GM12878 (cell line): Measurements from ENCODE around the gene CPNE6.

Experiments used
- CEBPB ChIP-seq, 2 experiments: fragments of 150-350 bp in 1 of 2; IDR thresholded peaks; 2 replicates each; pipeline ENCODE4 v1.6.1; 2012 to 2014; ENCODE audit warnings: low read depth in 2 of 2, low read length in 2 of 2, borderline replicate concordance in 1 of 2, inconsistent platforms in 1 of 2
- CHD2 ChIP-seq: IDR thresholded peaks from 2 replicates; pipeline ENCODE4 v1.6.1; 2011; ENCODE audit warnings: low read depth, low read length, improper control_type of control experiment, borderline replicate concordance
- CTCF ChIP-seq, 3 experiments: IDR thresholded peaks in 2 of 3; conservative IDR thresholded peaks in 1 of 3; 2 replicates each; pipeline ENCODE4 v1.5.1; 2011; ENCODE audit warnings: low read depth in 3 of 3, low read length in 3 of 3, mild to moderate bottlenecking in 3 of 3, control low read depth in 2 of 3, moderate library complexity in 2 of 3, inconsistent platforms in 1 of 3, mixed read lengths in 1 of 3; ENCODE audit not compliant: control insufficient read depth in 2 of 3, insufficient read depth in 1 of 3; ENCODE audit errors: extremely low read depth in 1 of 3
- E2F8 ChIP-seq: fragments of 450-650 bp; IDR thresholded peaks from 2 replicates; pipeline ENCODE4 v1.6.1; 2018; ENCODE audit warnings: mild to moderate bottlenecking, low read depth, moderate library complexity; ENCODE audit not compliant: partially characterized antibody
- EZH2 ChIP-seq: IDR thresholded peaks from 2 replicates; pipeline ENCODE4 v1.6.1; 2012; ENCODE audit warnings: low read depth, mild to moderate bottlenecking, control low read depth, inconsistent platforms, low read length, borderline replicate concordance; ENCODE audit not compliant: control insufficient read depth
- RAD51 ChIP-seq: fragments of 450-650 bp; IDR thresholded peaks from 2 replicates; pipeline ENCODE4 v1.6.1; 2016; ENCODE audit warnings: moderate library complexity, mild to moderate bottlenecking, inconsistent platforms
- SMAD1 ChIP-seq: fragments of 450-650 bp; IDR thresholded peaks from 2 replicates; pipeline ENCODE4 v1.6.1; 2018; ENCODE audit warnings: mild to moderate bottlenecking, low read depth; ENCODE audit not compliant: partially characterized antibody
- SRF ChIP-seq, 2 experiments: IDR thresholded peaks; 2 replicates each; pipeline ENCODE4 v1.6.1; 2011; ENCODE audit warnings: low read depth in 2 of 2, low read length in 2 of 2, mild to moderate bottlenecking in 1 of 2, moderate library complexity in 1 of 2
- SUPT20H ChIP-seq: IDR thresholded peaks from 2 replicates; pipeline ENCODE4 v1.6.1; 2011; ENCODE audit warnings: low read depth, mild to moderate bottlenecking, low read length, moderate library complexity, borderline replicate concordance; ENCODE audit not compliant: control insufficient read depth
- SUZ12 ChIP-seq: fragments of 200-600 bp; sonication (generic); IDR thresholded peaks from one replicate; pipeline ENCODE4 v1.6.1; 2018; ENCODE audit warnings: antibody characterized with exemption, mild to moderate bottlenecking; ENCODE audit not compliant: unreplicated experiment
- TCF12 ChIP-seq: IDR thresholded peaks from 2 replicates; pipeline ENCODE4 v1.6.1; 2011; ENCODE audit warnings: low read depth, mild to moderate bottlenecking, low read length
- YY1 ChIP-seq: IDR thresholded peaks from 2 replicates; pipeline ENCODE4 v1.6.1; 2011; ENCODE audit warnings: low read depth, mild to moderate bottlenecking, low read length
- ZBTB40 ChIP-seq: fragments of 450-650 bp; IDR thresholded peaks from 2 replicates; pipeline ENCODE4 v1.6.1; 2016; ENCODE audit warnings: mild to moderate bottlenecking, moderate library complexity, borderline replicate concordance
- ZNF384 ChIP-seq: IDR thresholded peaks from 2 replicates; pipeline ENCODE4 v1.6.1; 2012; ENCODE audit warnings: low read depth, mild to moderate bottlenecking, low read length, improper control_type of control experiment, borderline replicate concordance

GRCh38 chr14:24071836-24072430 lies 571 bp downstream of the CPNE6 start:
- no peak for TF ChIP-seq CEBPB (IDR thresholded peaks at IDR 0.05; ENCODE audit: borderline replicate concordance in 1 of 2, low read depth in 2 of 2, low read length in 2 of 2)
- TF ChIP-seq ZBTB40 = no peak
- TF ChIP-seq CTCF (IDR thresholded peaks at IDR 0.05 in 2 of 3, conservative IDR thresholded peaks at IDR 0.05 in 1 of 3; ENCODE audit: control insufficient read depth in 2 of 3, extremely low read depth in 1 of 3, insufficient read depth in 1 of 3, low read depth in 3 of 3, low read length in 3 of 3) = no peak
- no peak for TF ChIP-seq E2F8
- TF ChIP-seq CHD2 = no peak
- TF ChIP-seq SUPT20H = no peak
- TF ChIP-seq ZNF384 = no peak
- no peak for TF ChIP-seq SMAD1
- no peak for TF ChIP-seq TCF12
- no peak for TF ChIP-seq EZH2
- no peak for TF ChIP-seq SUZ12
- no peak for TF ChIP-seq YY1
- TF ChIP-seq RAD51 = no peak
- TF ChIP-seq SRF (IDR thresholded peaks at IDR 0.05; ENCODE audit: low read depth in 2 of 2, low read length in 2 of 2) = no peak
